Osteoblast (primary cell): ENCODE measurements around the gene OTOP2. TPM values are rescaled to one million over a fixed set of nuclear protein-coding genes. Genes with fewer than 3 reads are reported as not detected.
A peak's percentile ranks its signal among the peaks of the same experiment; 100 is the strongest.
"Not testable (repeated sequence)": the region's sequence is repeated elsewhere in the genome, so short reads cannot be mapped to it uniquely, and the experiment has no call there.

Experiments
- DNase-seq: peaks from one replicate; pipeline ENCODE4 v3.0.0; 2011; ENCODE audit warnings: low spot score, mixed read lengths; ENCODE audit not compliant: insufficient read length; ENCODE audit errors: missing footprints
- H2AFZ ChIP-seq: 2 replicates; pipeline ENCODE4 v1.6.0; 2011; ENCODE audit warnings: mild to moderate bottlenecking, low read length
- H3K27ac ChIP-seq: 2 replicates; pipeline ENCODE4 v1.5.1; 2011; ENCODE audit warnings: mild to moderate bottlenecking, low read depth, low read length, moderate library complexity
- H3K27me3 ChIP-seq: 2 replicates; pipeline ENCODE4 v1.6.0; 2012; ENCODE audit warnings: mild to moderate bottlenecking, control low read depth, inconsistent platforms, low read length, moderate library complexity; ENCODE audit not compliant: insufficient read depth
- H3K36me3 ChIP-seq: 2 replicates; pipeline ENCODE4 v1.5.1; 2011; ENCODE audit warnings: mild to moderate bottlenecking, low read length, control low read depth, moderate library complexity; ENCODE audit not compliant: insufficient read depth
- H3K4me1 ChIP-seq: 2 replicates; pipeline ENCODE4 v1.5.1; 2011; ENCODE audit warnings: mild to moderate bottlenecking, low read length, control low read depth, moderate library complexity; ENCODE audit not compliant: insufficient read depth
- H3K4me2 ChIP-seq: 2 replicates; pipeline ENCODE4 v1.6.0; 2011; ENCODE audit warnings: mild to moderate bottlenecking, low read length; ENCODE audit not compliant: insufficient read depth
- H3K4me3 ChIP-seq: fragments of 200-600 bp; sonication (generic); 3 replicates; pipeline ENCODE4 v1.5.1; 2012; ENCODE audit warnings: mild to moderate bottlenecking, low read length, inconsistent platforms; ENCODE audit not compliant: insufficient read depth
- H3K79me2 ChIP-seq: 2 replicates; pipeline ENCODE4 v1.6.0; 2012; ENCODE audit warnings: mild to moderate bottlenecking, low read length, control low read depth, inconsistent platforms; ENCODE audit not compliant: insufficient read depth
- H3K9me3 ChIP-seq: 2 replicates; pipeline ENCODE4 v1.5.1; 2011; ENCODE audit warnings: low read depth, low read length, control low read depth
- H4K20me1 ChIP-seq: 2 replicates; pipeline ENCODE4 v1.6.0; 2012; ENCODE audit warnings: mild to moderate bottlenecking, low read length, control low read depth; ENCODE audit not compliant: insufficient read depth
- total RNA-seq: library from RNA; depleted of rRNA; stranded (reverse); fragments of >200 nt; gene quantifications from 2 replicates; pipeline ENCODE4 v1.2.3, GENCODE V29; 2012
- TF ChIP-seq, protein P1 (sequence below): IDR thresholded peaks from 2 replicates; pipeline ENCODE4 v1.5.1; 2011; ENCODE audit warnings: mild to moderate bottlenecking, low read depth, low read length, moderate library complexity; ENCODE audit errors: extremely low read depth

OTOP2 gene
- total RNA-seq, 1 donor: not detected

DNA sequence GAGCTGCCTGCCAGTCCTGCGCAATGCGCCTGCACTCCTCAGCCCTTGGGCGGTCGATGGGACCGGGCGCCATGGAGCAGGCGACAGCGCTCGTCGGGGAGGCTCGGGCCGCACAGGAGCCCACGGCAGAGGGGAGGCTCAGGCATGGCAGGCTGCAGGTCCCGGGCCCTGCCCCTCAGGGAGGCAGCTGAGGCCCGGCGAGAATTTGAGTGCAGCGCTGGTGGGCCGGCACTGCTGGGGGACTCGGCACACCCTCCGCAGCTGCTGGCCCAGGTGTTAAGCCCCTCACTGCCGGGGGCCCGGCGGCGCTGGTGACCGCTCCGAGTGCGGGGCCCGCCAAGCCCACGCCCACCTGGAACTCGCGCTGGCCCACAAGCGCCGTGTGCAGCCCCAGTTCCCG, 17.1 kb upstream of the OTOP2 start:
- no peak overlapping the region for H3K4me2 ChIP-seq
- H2AFZ ChIP-seq: no peak overlapping the region
- TF ChIP-seq, protein P1, sequence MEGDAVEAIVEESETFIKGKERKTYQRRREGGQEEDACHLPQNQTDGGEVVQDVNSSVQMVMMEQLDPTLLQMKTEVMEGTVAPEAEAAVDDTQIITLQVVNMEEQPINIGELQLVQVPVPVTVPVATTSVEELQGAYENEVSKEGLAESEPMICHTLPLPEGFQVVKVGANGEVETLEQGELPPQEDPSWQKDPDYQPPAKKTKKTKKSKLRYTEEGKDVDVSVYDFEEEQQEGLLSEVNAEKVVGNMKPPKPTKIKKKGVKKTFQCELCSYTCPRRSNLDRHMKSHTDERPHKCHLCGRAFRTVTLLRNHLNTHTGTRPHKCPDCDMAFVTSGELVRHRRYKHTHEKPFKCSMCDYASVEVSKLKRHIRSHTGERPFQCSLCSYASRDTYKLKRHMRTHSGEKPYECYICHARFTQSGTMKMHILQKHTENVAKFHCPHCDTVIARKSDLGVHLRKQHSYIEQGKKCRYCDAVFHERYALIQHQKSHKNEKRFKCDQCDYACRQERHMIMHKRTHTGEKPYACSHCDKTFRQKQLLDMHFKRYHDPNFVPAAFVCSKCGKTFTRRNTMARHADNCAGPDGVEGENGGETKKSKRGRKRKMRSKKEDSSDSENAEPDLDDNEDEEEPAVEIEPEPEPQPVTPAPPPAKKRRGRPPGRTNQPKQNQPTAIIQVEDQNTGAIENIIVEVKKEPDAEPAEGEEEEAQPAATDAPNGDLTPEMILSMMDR: no peak
- no peaks in the 10 kb centered on the region for H3K9me3 ChIP-seq
- no peaks in the 10 kb centered on the region for H3K79me2 ChIP-seq
- peaks cover 5% of the 10 kb centered on the region for H3K27me3 ChIP-seq
- DNase-seq: no peak
- no peaks in the 10 kb centered on the region for H3K4me1 ChIP-seq
- H3K36me3 ChIP-seq: no peaks in the 10 kb centered on the region
- no peaks in the 10 kb centered on the region for H4K20me1 ChIP-seq
- no peak overlapping the region for H3K4me3 ChIP-seq
- no peak overlapping the region for H3K27ac ChIP-seq

DNA sequence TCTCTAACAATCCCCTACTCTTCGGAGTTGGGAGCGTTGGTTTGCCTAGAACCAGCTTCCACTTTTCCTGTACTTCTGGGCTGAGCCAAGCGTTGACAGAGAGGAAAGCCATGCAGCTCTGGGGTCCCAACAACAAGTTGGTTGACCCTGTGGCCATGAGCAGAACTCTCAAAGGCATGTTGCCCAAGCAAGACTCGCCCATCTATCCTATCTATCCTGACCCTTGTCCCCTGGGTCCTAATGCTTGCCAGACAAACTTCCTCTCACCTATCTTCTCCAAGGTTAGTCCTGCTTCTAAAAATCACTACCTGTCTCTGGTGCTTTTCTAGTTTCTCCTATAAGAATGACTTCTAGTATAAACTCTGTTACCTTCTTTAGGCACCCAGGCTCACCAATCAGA, 15.0 kb upstream of the OTOP2 start:
- not testable (repeated sequence) for H3K4me1 ChIP-seq, H3K9me3 ChIP-seq, H4K20me1 ChIP-seq, H3K36me3 ChIP-seq, H2AFZ ChIP-seq, H3K4me3 ChIP-seq, H3K79me2 ChIP-seq, DNase-seq, H3K27ac ChIP-seq, H3K4me2 ChIP-seq, H3K27me3 ChIP-seq

DNA sequence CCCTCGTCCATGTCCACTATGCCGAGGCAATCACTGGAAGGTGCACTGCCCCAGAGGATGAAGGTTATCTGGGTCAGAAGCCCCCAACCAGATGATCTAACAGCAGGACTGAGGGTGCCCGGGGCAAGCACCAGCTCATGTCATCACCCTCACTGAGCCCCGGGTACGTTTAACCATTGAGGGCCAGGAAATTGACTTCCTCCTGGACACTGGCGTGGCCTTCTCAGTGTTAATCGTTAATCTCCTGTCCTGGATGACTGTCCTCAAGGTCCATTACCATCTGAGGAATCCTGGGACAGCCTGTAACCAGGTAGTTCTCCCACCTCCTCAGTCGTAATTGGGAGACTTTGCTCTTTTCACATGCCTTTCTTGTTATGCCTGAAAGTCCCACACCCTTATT, 12.7 kb upstream of the OTOP2 start:
- not testable (repeated sequence) for H2AFZ ChIP-seq, H3K4me3 ChIP-seq, H3K27me3 ChIP-seq

DNA sequence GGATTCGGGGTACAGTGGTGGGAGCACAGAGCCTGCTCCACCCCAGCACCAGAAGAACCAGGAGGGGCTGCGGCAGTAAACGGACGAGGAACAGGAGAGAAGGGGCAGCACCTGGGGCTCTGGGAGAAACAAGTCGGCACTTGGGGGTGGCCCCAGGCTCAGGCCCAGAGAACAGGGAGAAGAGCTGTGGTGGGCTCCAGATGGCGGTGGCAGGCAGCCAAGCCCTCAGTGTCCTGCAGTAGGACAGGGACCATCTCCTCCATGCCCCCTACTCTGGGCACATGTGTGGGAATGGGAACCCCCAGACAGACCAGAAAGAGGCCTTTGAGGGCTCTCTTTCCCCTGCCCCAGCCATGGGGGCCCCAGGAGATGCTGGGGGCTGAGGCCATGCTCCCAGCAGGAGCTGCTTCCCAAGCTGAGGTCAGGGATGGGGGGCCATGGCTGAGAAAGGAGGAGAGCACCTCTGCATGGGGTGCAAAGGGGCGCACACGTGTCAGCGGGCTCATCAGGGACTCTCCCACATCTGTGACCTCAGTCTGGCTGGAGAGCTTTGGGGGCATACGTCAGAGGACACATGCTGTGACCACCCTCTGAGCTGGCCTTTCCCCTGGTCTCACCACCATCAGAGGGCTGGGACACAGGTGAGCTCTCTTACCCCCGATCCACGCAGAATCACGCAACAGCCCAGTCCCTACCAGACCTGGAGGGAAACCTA, 7.8 kb upstream of the OTOP2 start:
- H3K9me3 ChIP-seq: no peaks in the 10 kb centered on the region
- no peak overlapping the region for H3K4me2 ChIP-seq
- no peaks in the 10 kb centered on the region for H3K79me2 ChIP-seq
- no peaks in the 10 kb centered on the region for H3K36me3 ChIP-seq
- no peak overlapping the region for H3K27ac ChIP-seq
- H3K4me1 ChIP-seq: no peaks in the 10 kb centered on the region
- TF ChIP-seq, protein P1: no peak
- H4K20me1 ChIP-seq: no peaks in the 10 kb centered on the region
- DNase-seq: peak; percentile 74
- H3K4me3 ChIP-seq: no peak overlapping the region
- H2AFZ ChIP-seq: no peak overlapping the region
- peaks cover 2% of the 10 kb centered on the region for H3K27me3 ChIP-seq

More for the DNA sequence above, 12.7 kb upstream of the OTOP2 start:
- H3K79me2 ChIP-seq, H3K27ac ChIP-seq, H3K4me2 ChIP-seq, H3K9me3 ChIP-seq, H4K20me1 ChIP-seq, H3K36me3 ChIP-seq, H3K4me1 ChIP-seq, DNase-seq: not testable (repeated sequence)

DNA sequence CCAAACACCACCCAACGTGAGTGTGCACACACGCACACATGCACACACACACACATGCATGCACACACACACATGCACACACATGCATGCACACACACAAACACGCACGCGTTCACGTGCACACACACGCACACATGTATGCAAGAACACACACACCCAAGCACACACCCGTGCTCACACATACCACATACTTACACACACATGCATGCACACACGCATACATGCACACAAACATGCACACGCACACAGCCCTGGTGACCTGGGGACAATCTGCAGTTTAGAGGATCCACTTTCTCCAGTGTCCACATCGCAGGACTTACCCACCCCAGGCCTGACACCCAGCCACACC, 7.2 kb upstream of the OTOP2 start:
- Histone ChIP-seq H4K20me1 (no peaks in the 10 kb centered on the region), H3K4me1 (no peaks in the 10 kb centered on the region), H3K4me3 (no peak overlapping the region), H3K4me2 (no peak overlapping the region), H2AFZ (no peak overlapping the region), H3K36me3 (no peaks in the 10 kb centered on the region), H3K27ac (no peak overlapping the region), H3K9me3 (no peaks in the 10 kb centered on the region), H3K79me2 (no peaks in the 10 kb centered on the region), H3K27me3 (peaks cover 7% of the 10 kb centered on the region)
- no peak for DNase-seq
- TF ChIP-seq, protein P1: no peak
